Body of pancreas (tissue), 4 donors: ENCODE data around the gene GRB10.

Source experiments
- CTCF ChIP-seq, 7 experiments: fragments of 450-650 bp in 4 of 7; fragments of 200-600 bp in 3 of 7; sonication (generic) in 3 of 7; IDR thresholded peaks; one replicate each; pipeline ENCODE4 v1.5.1; 2016 to 2019; ENCODE audit warnings: antibody characterized with exemption in 7 of 7
- POLR2A ChIP-seq, 3 donors: fragments of 450-650 bp; IDR thresholded peaks; one replicate each; pipeline ENCODE4 v1.6.1; 2016; ENCODE audit warnings: antibody characterized with exemption in 3 of 3, mild to moderate bottlenecking in 2 of 3

- TF ChIP-seq CTCF (IDR thresholded peaks at IDR 0.05) (no peak), POLR2A (IDR thresholded peaks at IDR 0.05) (no peak)
Observed at GRCh38 chr7:50564171-50564570, 218.5 kb downstream of the GRB10 start.
